ENCODE results near the gene PON3. TPM values are rescaled to one million over a fixed set of nuclear protein-coding genes. Genes with fewer than 3 reads are reported as not detected.

Gene PON3
- total RNA-seq, 2 experiments from 2014 or later = not detected

GRCh38 chr7:95435422-95435780, 39.2 kb upstream of the PON3 start:
- H2AFZ ChIP-seq (ENCODE audit: low read length) = no peak overlapping the region
- H3K9me2 ChIP-seq (ENCODE audit: insufficient read depth, low read length) = no peaks in the 10 kb centered on the region
- TF ChIP-seq, protein P1, sequence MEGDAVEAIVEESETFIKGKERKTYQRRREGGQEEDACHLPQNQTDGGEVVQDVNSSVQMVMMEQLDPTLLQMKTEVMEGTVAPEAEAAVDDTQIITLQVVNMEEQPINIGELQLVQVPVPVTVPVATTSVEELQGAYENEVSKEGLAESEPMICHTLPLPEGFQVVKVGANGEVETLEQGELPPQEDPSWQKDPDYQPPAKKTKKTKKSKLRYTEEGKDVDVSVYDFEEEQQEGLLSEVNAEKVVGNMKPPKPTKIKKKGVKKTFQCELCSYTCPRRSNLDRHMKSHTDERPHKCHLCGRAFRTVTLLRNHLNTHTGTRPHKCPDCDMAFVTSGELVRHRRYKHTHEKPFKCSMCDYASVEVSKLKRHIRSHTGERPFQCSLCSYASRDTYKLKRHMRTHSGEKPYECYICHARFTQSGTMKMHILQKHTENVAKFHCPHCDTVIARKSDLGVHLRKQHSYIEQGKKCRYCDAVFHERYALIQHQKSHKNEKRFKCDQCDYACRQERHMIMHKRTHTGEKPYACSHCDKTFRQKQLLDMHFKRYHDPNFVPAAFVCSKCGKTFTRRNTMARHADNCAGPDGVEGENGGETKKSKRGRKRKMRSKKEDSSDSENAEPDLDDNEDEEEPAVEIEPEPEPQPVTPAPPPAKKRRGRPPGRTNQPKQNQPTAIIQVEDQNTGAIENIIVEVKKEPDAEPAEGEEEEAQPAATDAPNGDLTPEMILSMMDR (conservative IDR thresholded peaks at IDR 0.05; ENCODE audit: low read length) = no peak
- no peak for TF ChIP-seq EZH2phosphoT487 (IDR thresholded peaks at IDR 0.05; ENCODE audit: borderline replicate concordance, low read depth, low read length)
- H3K36me3 ChIP-seq (ENCODE audit: insufficient read depth, low read length) = no peaks in the 10 kb centered on the region
- CTCF ChIA-PET (ENCODE audit: unreplicated experiment) = no interaction called here
- no peak overlapping the region for H3K4me3 ChIP-seq (ENCODE audit: low read depth, low read length, poor library complexity, severe bottlenecking)
- BruUV-seq (replicated peaks) = no TSS peak
- H4K20me1 ChIP-seq (ENCODE audit: insufficient read depth, low read length) = no peaks in the 10 kb centered on the region
- H3K4me1 ChIP-seq (ENCODE audit: insufficient read depth, low read length, poor library complexity, severe bottlenecking) = no peaks in the 10 kb centered on the region
- no peaks in the 10 kb centered on the region for H3K79me2 ChIP-seq (ENCODE audit: insufficient read depth, low read depth, low read length)
- DNase-seq (ENCODE audit: low spot score) = no peak
- H3K4me2 ChIP-seq (ENCODE audit: low read length) = no peak overlapping the region
- no peaks in the 10 kb centered on the region for H3K9me3 ChIP-seq (ENCODE audit: low read length)
- H3K27ac ChIP-seq (ENCODE audit: low read depth, low read length, poor library complexity, severe bottlenecking) = no peak overlapping the region
- POLR2A ChIA-PET = interaction anchor here (0.6 to 1.3 kb wide), 2 partner anchors 9 to 158 kb away, joined by 3 read pairs; no protein-coding TSS in a partner anchor
- intact Hi-C loops (cut with micrococcal nuclease; ENCODE audit: unreplicated experiment) = no loop called here

- Histone ChIP-seq H3K4me1 (ENCODE audit: insufficient read depth, low read length, poor library complexity, severe bottlenecking) (no peaks in the 10 kb centered on the region), H3K4me3 (ENCODE audit: low read depth, low read length, poor library complexity, severe bottlenecking) (no peak within 1 kb of the TSS), H3K9me3 (ENCODE audit: low read length) (no peaks in the 10 kb centered on the region), H3K79me2 (ENCODE audit: insufficient read depth, low read depth, low read length) (no peaks in the 10 kb centered on the region), H3K36me3 (ENCODE audit: insufficient read depth, low read length) (no peaks in the 10 kb centered on the region), H3K9me2 (ENCODE audit: insufficient read depth, low read length) (no peaks in the 10 kb centered on the region), H2AFZ (ENCODE audit: low read length) (no peak within 1 kb of the TSS), H4K20me1 (ENCODE audit: insufficient read depth, low read length) (no peaks in the 10 kb centered on the region), H3K27ac (ENCODE audit: low read depth, low read length, poor library complexity, severe bottlenecking) (no peak within 1 kb of the TSS), H3K4me2 (ENCODE audit: low read length) (peak within 1 kb of the TSS; percentile 12; the same call in 1 of the 2 replicates)
- ChIA-PET CTCF (ENCODE audit: unreplicated experiment) (no interaction called here), POLR2A (interaction anchor here (1.3 kb wide), 1 partner anchor 10 kb away, joined by 3 read pairs; no protein-coding TSS in a partner anchor)
- BruUV-seq (replicated peaks) = no TSS peak
- intact Hi-C loops (cut with micrococcal nuclease; ENCODE audit: unreplicated experiment) = no loop called here
- no peak for DNase-seq (ENCODE audit: low spot score)
- no peak for TF ChIP-seq EZH2phosphoT487 (IDR thresholded peaks at IDR 0.05; ENCODE audit: borderline replicate concordance, low read depth, low read length)
- TF ChIP-seq, protein P1 (conservative IDR thresholded peaks at IDR 0.05; ENCODE audit: low read length) = no peak
These were observed 38.6 kb upstream of the PON3 start, which contains the start of gene PON2 for GRCh38 chr7:95434557-95435421. Gene PON2 (minus strand): TSS chr7:95435028. CDS start chr7:95434951, 77 bp downstream.

Data from OCI-LY7 (cell line).